Suppressor macrophage treated with lipopolysaccharide for 1 hour (primary cell): Measurements from ENCODE around the gene MAEA.
"Not testable (repeated sequence)": the region's sequence is repeated elsewhere in the genome, so short reads cannot be mapped to it uniquely, and the experiment has no call there.

Experiments
- DNase-seq, 3 donors: peaks; one replicate each; pipeline ENCODE4 v3.0.0-alpha.2; 2020 to 2022

MAEA gene

DNA sequence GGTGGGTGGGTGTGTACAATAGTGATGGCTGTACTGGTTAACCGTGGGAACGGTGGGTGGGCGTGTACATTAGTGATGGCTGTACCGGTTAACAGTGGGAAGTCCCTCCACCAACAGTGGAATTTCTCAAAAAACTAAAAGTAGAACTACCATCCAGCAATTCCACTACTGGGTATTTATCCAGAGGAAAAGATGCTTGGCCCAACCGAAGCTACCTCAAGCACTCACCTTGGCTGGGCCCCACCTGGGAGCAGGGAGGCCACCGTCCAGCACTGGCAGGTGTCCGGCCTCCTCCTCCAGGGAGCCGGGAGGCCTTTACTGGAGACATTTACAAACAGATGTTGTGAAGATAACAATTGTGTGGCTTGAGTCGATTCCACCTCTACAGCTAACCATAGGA, 6.0 kb upstream of the MAEA start:
- DNase-seq, result peak in 1 of 3 donors; percentile 32

DNA sequence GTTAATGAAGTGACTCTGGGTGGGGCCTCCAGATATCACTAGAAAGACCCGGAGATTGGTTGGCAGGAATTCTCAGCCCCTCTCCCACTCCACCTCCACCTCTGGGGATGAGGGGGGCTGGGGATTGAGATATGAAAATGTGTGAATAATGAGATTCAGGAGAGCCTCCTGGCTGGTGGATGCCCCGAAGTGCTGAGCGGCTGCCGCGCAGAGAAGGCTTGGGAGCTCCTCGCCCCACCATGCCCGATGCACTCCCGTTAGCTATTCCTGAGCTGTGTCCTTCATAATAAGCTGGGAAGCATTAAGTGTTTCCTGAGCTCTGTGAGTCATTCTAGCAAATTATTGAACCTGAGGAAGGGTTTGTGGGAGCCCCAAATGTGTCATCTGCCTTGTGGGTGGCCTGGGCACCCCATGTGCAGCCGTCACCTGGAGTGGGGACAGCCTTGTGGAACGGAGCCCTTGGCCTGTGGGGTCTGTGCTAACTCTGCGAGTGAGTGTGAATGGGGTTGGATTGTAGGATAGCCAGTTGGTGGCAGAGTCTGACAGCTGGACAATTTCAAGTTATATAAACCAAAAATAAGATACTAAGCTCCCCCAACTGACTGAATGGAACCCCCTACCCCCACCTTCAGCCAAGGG, 4.4 kb upstream of the MAEA start:
- no peak for DNase-seq

DNA sequence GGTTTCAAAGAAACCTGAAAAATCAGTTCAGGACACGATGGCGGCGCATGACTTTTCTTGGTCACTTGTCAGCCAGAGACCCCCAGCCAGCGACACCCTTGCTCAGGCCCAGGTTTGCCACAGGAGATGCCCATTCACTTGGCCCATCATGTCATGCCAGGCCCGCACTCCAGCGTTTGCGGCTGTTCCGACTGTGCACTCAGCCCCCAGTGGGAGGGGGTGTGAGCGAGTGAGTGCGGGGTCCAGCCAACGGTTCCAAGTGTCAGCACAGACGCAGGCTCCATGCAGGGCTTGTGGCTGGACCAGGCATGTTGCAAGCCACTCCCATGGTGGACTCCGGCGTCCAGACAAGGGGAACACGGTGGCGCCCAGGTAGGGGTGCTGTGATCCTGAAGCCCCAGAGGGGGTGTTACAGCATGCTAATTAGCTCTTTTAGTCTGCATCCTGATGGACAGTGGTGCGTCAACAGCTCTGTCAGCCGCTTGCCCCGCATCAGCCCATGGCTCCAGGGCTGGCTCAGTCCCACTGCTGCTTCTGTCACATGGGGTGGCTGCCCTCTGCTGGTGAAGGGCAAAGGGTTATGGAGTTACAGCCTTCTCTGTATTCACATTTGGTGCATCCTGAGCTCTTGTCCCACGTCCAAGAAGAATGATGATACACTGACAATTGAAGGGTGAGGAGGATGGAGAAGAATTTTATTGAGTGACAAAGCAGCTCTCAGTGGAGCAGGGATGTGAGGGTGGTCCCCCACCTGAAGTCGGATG, 3.7 kb upstream of the MAEA start:
- peak; percentile 53 to 63 (median 58) for DNase-seq

DNA sequence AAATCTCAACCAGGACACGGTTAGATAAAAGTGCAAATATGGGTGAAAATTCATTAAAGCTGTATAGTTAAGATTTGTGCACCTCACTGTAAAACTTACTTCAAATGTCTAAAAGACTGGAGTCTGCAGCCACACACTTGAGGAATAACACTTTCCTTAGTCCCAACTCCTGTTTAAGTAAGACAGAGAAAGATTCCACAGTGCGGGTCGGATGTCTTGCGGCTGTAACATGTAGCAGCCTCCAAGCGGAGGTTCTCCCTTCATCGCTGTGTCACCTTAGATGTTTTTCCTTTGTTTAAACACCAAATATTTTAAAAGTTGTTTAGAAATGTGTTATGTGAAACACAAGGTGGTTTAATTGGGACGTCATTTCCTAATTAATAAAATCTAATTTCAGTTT, 905 bp upstream of the MAEA start:
- DNase-seq, result no peak

DNA sequence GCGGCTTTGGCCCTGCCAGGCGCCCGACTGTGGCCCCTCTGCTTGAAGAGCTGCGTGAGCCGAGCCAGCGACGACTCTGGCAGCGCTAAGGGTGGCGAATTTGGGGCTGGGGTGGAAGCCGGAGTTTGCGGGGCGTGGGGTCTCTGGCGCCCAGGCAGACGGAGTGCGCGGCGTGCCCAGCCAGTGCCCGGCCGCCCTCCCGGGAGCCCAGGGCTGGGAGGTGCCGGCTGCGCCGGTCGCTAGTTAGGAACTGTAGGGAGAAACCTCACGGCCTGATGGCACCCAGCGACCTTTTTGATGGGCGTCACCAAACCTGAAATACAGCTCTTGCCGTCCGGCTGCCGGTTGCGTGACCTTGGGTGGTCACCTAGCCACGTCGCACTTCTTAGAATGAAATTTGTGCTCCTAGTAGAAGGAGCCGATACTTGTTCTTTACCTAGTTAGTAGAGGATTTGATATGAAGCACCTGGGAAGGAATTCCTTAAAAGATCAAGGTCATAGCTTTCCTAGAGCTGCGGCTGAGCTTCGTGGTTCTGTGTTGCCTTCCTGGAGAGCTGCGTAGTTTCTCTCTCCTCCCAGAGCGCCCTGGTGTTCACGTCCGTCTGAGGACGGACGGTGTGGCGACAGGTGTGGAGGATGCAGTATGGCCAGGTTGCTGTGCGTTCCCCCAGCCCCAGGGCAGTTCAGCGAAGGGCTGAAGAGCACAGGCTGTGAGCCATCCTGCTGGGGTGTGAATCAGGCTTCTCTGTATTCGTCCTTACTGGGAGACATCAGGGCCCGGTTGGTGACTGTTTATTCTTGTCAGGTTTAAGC, 680 bp downstream of the MAEA start:
- peak in 2 of 3 donors; percentile 16 to 40 for DNase-seq

DNA sequence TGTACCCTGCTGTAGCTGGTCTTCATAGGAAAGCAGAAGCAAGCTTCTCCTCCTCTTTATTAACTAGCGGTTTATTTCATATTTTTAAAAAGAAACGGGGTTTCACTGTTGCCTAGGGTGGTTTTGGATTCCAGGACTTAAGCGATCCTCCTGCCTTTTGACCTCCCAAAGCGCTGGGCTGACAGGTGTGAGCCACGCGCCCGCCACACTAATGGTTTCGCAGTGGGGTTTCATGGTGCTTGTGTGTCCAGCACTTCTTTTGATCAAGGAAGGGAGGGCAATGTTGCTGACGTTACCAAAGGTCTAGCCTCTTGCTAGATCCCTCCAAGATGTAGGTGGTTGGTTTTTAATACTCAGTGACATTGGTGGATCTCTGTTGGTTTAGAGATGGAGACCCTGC, 1.4 kb downstream of the MAEA start:
- DNase-seq, result no peak

DNA sequence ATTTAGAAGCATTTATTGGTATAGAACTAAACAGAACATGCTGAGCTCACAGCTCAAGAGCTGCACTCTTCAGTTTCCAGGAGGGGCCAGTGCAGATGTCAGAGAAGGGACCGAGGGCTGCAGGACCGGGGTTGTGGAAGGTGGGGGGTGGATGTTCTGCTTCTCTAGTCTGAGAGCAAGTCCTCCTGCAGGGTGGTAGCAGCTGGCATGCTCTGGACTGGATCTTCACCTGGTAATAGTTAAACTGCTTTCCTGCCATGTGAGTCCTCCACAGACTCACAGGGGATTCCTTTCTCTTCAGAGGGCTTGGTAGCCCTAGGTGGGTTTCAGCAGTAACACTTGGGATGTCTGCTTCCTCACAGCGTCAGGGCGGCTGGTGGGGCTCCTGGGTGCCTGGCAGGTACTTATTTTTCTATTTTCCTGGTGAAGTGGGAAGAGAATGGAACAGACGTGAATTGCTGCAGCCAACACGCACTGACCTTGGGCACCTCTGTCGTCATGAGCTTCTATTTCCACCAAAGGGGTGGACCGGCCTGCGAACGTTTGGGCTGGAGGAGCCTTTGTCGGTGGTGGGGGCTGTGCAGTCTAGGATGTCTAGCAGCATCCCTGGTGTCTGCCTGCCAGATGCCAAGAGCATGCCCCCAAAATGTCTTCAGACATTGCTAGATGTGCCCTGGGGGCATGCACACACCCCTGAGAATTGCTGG, 2.5 kb downstream of the MAEA start:
- DNase-seq, result no peak

DNA sequence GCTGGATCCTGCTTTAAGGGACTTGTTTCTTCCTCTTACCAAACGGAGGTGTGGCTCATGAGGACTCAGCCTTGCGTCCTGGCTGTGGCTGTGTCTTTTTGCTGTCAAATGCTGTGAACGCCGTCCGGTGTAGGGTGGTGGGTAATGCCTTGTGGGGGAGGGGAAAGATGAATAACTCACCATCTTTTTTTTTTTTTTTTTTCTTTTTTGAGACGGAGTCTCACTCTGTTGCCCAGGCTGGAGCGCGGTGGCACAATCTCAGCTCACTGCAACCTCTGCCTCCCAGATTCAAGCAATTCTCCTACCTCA, 3.0 kb downstream of the MAEA start:
- not testable (repeated sequence) for DNase-seq

DNA sequence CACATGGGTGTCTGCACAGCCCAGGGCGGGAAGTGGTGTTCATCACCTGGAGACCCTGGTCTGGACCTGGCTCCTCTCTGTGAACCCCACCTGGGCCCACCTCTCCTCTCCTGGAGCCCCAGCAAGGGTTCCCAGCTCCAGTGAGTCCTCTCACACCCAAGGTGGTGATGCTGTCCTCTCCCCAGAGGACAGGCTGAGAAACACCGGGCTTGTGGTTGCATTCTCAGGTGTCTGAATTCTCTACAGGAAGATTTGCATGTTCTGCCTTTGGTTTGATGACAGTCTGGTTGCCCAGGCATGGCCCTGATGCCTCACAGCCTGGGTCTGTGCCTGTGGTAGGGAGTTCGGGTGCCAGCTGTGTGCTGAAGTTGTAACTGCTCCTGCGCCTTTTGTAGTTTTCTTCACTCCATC, 3.8 kb downstream of the MAEA start:
- DNase-seq, result no peak

DNA sequence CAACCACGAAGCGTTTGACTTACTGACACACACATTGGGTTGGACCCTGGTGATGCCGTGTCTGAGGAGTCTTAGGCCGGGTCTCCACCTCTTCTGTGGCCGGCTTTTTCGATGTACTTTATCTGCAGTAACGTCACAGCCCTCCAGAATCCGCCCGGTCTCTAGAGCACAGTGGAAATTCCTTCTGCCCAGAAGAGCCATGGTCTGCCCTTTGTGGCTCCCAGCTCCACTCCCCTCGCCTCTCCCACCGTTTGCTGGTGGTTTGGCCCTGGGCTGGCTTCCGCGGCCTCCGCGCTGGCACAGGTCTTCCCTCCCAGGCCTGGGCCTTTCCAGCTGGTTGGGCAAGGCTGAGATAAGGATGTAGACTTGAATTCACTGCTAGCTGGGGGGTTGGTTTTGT, 4.3 kb downstream of the MAEA start:
- DNase-seq, result no peak

DNA sequence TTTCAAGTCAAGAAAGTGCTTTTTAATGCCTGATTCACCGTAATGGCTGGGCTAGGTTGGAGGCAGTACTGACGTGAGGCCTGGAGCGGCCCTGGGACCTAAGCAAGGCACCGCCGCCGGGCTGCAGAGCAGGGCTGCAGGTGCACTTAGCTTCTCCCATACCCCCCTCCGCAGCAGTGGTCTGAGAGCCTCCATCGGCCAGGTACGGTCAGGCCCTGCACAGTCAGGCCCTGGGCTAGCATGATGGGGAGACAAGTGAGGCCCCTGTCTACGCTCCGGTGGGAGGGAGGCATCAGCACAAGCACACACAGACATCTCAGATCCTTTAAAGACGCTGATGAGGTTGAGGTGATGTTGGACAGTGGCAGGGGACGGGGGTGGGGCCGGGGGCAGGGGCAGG, 4.7 kb downstream of the MAEA start:
- DNase-seq, result no peak

DNA sequence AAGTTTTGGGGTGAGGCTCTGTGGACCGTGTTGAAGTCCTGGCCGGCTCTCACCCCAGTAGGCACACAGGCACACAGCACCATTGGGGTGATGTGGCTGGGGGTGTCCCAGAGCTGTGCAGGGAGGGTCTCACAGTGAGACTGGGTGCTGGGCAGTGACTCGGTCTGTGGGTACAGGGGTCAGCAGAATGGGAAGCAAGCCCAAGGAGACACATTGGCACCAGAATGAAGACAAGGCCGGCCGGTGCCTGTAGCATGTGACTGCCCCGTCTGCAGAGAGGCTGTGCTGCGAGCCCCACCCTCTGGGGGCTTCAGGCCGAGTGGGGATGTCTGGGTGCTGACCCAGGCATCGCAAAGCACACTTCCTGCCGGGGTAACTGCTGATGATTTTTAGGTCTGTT, 5.2 kb downstream of the MAEA start:
- no peak for DNase-seq

DNA sequence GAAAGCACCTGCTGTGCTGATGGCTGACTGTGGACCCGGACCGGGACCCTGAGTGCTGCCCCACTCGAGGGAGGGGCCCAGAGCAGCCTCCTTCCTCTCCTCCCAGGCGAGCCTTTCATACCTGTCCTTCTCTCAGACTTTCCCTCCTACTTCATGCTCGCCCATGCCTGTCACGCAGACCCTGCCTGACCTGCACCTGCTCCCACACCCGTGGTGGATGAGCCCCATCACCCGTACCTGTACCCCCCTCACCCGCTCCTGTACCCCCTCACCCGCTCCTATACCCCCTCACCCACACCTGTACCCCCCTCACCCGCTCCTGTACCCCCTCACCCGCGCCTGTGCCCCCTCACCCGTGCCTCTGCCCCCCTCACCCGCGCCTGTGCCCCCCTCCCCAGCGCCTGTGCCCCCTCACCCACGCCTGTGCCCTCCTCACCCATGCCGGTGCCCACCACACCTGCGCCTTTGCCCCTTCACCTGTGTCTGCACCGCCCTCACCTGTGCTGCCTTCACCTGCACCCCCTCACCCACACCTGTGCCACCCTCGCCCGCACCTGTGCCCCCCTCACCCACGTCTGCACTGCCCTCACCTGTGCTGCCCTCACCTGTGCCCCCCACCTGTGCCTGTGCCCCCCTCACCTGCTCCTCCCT, 5.8 kb downstream of the MAEA start:
- DNase-seq, result no peak

DNA sequence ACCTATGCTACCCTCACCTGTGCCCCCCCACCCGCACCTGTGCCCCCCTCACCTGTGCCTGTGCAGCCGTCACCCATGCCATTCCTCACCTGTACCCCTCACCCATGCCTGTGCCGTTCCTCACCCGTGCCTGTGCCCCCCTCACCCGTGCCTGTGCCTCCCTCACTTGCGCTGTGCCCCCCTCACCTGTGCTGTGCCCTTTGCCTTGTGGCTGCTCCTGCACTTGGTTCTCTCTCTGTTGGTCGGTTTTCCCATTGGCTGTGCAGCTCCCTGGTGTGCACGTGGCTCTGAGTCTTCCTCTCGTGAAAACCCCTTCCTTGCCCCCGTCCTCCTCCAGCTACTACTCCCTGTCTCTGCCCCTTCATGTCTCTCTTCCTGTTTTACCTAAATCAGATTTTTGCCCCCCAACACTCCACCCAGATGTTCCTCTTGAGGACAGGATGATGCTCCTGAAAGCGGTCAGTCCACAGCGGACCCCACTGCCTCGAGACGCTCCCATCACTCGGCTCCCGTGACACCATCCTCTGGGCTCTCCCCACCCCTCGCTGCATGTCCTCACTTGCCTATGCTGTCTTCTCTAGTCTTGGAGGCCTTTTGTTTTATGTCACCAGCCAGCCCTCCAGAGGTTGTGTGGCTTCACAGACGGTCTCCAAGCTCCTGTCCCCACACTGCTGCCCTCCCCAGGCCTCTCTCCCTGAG, 6.8 kb downstream of the MAEA start:
- no peak for DNase-seq

DNA sequence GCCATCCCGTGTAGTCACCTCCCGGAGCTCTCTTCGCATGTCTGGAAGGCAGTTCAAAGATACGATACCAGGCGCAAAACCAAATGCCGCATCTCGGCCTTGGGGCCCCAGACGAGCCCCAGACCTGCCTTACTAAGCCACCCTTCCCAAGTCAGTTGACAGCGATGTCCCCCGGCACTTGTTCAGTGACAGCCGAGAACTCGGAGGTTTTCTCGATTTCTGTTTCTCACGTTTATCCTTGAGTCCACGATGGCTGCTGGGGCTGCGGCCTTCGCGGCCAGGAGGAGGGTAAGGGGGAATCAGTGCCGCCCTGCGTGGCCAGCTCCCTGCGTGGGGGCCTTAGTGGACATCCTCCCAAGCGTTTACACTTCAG, 7.3 kb downstream of the MAEA start:
- DNase-seq, result no peak

DNA sequence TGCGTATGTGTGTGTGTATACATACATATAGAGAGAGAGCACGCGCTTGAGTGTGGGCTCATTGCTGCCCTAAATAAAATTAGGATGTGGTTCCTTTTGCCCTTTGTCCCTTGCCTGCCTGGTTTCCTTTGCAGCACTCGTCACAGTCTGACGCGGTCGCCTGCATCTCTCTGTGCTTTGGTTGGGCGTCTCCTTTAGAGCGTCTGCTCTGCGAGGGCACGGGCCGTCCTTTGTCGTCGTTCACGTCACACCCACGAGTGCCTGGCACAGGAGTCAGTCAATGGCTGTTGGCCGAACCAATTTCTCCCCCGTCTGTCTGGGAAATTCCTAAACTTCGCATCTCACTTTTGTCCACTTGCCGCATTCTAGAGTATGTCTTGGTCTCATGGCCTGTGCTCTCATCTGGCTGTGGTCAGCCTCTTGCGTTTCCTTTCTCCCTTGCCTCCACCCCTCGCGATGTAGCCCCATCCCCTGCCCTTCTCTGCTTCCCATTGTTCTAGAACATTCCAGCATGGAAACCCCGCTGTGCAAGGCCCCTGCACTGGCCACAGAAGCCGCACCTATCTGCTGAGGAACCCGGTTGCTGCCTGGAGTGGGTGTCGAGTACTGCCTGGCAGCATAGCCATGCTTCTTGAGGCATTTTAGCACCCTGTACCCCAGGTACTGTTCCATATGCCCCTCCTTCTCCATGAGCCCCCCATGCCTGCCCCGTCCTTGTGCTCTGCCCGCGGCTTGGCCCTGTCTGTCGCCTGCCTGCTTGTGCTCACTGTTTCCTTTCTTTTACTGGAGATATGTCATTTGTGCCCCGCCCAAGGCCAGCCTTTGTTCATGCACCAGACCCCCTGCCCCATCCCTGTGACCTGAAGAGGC, 8.0 kb downstream of the MAEA start:
- no peak for DNase-seq

DNA sequence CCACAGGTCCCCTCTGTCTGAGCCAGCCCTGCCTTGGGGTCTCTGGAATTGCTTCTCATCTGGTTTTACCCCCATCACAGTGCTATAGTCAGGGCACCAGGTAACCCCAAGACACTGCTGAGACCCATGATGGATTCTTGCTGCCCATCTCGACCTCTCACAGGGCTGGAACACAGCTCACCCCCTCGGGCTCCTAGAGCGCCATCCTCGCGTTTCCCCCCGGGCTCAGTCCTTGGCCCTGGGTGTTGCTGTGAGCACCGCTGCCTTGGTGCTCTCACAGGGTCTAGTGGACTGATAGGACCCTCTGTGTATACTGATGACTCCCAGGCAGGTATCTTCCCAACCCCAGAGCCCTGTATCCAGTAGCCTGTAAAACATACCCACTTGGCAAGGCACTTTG, 8.8 kb downstream of the MAEA start:
- DNase-seq, result no peak

DNA sequence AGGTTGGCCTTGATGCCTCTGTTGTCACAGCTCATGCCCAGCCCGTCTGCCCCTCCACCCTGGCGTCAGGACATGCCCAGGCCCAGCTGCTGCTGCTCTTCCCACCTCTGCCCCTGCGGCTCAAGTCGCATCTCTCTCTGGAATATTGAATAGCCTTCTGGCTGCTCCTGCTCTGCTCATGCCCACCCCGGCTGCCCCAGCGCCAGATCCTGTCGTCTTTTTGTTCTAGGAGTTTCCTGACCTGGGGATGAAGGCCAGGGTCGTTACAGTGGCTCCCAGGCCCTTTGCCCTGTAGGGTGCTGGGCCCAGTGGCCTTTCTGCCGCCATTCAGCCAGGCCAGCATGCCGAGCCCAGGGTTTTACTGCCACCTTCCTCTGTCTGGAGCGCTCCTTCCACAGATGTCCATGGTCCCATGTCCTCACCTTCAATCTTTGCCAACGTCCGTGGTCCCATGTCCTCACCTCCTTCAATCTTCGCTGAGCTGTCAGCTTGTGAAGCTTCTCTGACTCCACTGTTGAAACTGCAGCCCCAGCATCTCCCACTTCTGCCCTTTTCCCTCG, 9.7 kb downstream of the MAEA start:
- no peak for DNase-seq

DNA sequence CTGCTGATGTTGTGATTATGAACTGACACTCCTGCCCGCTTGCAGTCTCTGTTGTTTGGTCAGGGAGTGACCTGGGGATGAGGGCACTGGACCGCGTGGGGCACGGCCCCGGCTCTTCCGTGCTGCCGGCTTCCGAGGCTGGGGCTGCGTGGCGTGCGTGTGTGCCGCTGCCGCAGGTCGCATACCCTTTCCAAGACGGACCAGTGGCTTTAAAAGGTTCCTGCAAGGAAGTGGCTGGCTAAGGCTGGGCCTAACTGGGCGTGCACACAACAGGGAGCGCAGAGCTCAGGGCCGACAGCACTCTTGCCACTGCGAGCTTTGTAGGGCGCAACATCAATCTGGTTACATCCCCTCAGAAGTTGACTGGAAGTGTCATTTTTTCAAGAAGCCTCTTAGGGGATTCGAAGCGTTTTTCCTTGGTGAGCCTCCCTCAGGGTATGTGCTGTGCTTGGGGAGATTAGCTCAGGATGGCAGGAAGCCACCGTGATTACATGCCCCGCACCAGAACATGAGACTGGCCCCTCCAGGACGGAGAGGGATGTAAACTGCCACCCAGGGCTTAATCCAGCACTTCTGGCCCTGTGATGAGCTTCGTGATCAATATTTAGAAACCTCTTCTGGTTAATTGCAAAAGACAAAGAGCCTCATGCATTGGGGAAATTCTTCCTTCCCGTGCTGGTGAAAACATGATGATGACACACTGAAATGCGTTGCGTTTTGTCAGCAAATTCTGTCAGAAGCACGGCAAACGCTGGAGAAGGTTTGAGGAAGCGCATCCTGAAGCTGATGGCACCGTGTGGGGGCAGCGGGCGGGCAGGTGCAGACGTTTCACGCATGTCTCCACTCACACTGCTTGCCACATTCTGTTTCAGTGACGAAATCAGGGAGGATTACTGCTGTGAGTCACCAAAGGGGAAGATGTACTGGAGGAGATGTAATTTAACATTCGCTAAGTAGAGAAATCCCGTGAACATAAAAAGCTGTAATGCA, 11.1 kb downstream of the MAEA start:
- DNase-seq, result peak; percentile 96 to 99 (median 99)

DNA sequence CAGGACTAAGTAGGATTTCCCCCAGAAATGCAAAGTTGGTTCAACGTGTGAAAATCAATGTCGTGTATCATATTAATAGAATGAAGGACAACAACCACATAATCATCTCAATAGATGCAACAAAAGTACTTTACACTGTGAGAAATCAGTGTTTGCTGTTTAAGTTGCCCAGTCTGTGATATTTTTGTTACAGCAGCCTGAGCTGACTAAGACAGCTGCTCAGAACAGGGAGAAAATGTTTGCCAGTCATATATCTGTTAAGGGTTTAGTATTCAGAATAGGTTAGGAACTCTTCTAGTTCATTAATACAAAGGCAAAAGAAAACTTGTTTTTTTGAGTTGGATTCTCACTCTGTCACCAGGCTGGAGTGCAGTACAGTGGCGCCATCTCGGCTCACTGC, 12.5 kb downstream of the MAEA start:
- no peak for DNase-seq
